GM12878 (cell line): ENCODE results near the gene PCDHGC4. TPM values are rescaled to one million over a fixed set of nuclear protein-coding genes. Genes with fewer than 3 reads are reported as not detected.

Experiments
- ATAC-seq: fragments of 200-7000 bp; cut with Tn5 transposase; 3 replicates; pipeline ENCODE4 v1.9.1; 2020; ENCODE audit warnings: mild to moderate bottlenecking, moderate library complexity
- BruUV-seq: library from RNA; stranded (reverse); fragments of 400-500 nt; replicated peaks from 2 replicates; lab custom pipeline; 2021; lab: Mats Ljungman, UMichigan
- CTCF ChIA-PET: fragments of 300-600 bp; sonication (Branson Sonifier 250); formaldehyde crosslinking; extraction: SDS; loops from one replicate; lab custom pipeline; 2021; ENCODE audit warnings: inconsistent platforms; lab: Yijun Ruan, JAX
- POLR2A ChIA-PET: fragments of 350-600 bp; formaldehyde crosslinking; extraction: SDS; loops from one replicate; lab custom pipeline; 2021; ENCODE audit warnings: inconsistent platforms; lab: Charles Lee
- RAD21 ChIA-PET: fragments of 300-600 bp; sonication (Branson Sonifier 250); formaldehyde crosslinking; loops from one replicate; lab custom pipeline; 2023; ENCODE audit warnings: antibody characterized with exemption; ENCODE audit not compliant: unreplicated experiment; lab: Charles Lee
- SMC1A ChIA-PET: fragments of 300-600 bp; sonication (Branson Sonifier 250); formaldehyde crosslinking; loops from one replicate; lab custom pipeline; 2023; ENCODE audit not compliant: unreplicated experiment, uncharacterized antibody; lab: Charles Lee
- DNase-seq: peaks from one replicate; pipeline ENCODE4 v3.0.0-alpha.2; 2011; ENCODE audit warnings: low read depth, low spot score
- FAIRE-seq: peaks from 3 replicates; lab custom pipeline; 2011; peaks lifted over from hg19 to GRCh38; lab: Jason Lieb, UNC
- H2AFZ ChIP-seq: 2 replicates; pipeline ENCODE4 v1.6.0; 2011; ENCODE audit warnings: low read depth, low read length, control low read depth; ENCODE audit not compliant: control insufficient read depth
- H3K27ac ChIP-seq: 2 replicates; pipeline ENCODE4 v1.5.1; 2011; ENCODE audit warnings: control low read depth; ENCODE audit not compliant: control insufficient read depth, insufficient read depth
- H3K27me3 ChIP-seq, 2 experiments: replicated peaks in 1 of 2; 2 replicates each; pipeline versions ENCODE4 v1.6.0 to v1.6.1; 2011; ENCODE audit warnings: low read length in 1 of 2; ENCODE audit not compliant: control insufficient read depth in 2 of 2, insufficient read depth in 2 of 2
- H3K36me3 ChIP-seq, 2 experiments: 2 replicates each; pipeline ENCODE4 v1.5.1; 2011; ENCODE audit warnings: low read length in 1 of 2; ENCODE audit not compliant: control insufficient read depth in 2 of 2, insufficient read depth in 2 of 2
- H3K4me1 ChIP-seq: 2 replicates; pipeline ENCODE4 v1.6.1; 2011; ENCODE audit warnings: mild to moderate bottlenecking, low read length, moderate library complexity, mixed read lengths; ENCODE audit not compliant: control insufficient read depth, insufficient read depth
- H3K4me2 ChIP-seq: 2 replicates; pipeline ENCODE4 v1.6.0; 2011; ENCODE audit warnings: control low read depth; ENCODE audit not compliant: control insufficient read depth, insufficient read depth
- H3K4me3 ChIP-seq: fragments of 200-600 bp; sonication (generic); 2 replicates; pipeline ENCODE4 v1.5.1; 2016
- H3K79me2 ChIP-seq: 2 replicates; pipeline ENCODE4 v1.6.0; 2011; ENCODE audit warnings: low read length; ENCODE audit not compliant: control insufficient read depth, insufficient read depth
- H3K9ac ChIP-seq: 2 replicates; pipeline ENCODE4 v1.8.0; 2011; ENCODE audit warnings: low read length, control low read depth, mixed read lengths; ENCODE audit not compliant: control insufficient read depth, insufficient read depth
- H3K9me3 ChIP-seq: replicated peaks from 3 replicates; pipeline ENCODE4 v1.5.1; 2011; ENCODE audit warnings: mild to moderate bottlenecking, low read length; ENCODE audit not compliant: control insufficient read depth, insufficient read depth
- H4K20me1 ChIP-seq: 2 replicates; pipeline ENCODE4 v1.6.0; 2011; ENCODE audit not compliant: control insufficient read depth, insufficient read depth
- CBX3 ChIP-seq: fragments of 200-600 bp; sonication (generic); IDR thresholded peaks from 2 replicates; pipeline ENCODE4 v1.6.1; 2016; ENCODE audit warnings: low read depth, borderline replicate concordance
- E2F8 ChIP-seq: fragments of 450-650 bp; IDR thresholded peaks from 2 replicates; pipeline ENCODE4 v1.6.1; 2018; ENCODE audit warnings: mild to moderate bottlenecking, low read depth, moderate library complexity; ENCODE audit not compliant: partially characterized antibody
- EGR1 ChIP-seq, 2 experiments: IDR thresholded peaks; 1 replicate in 1 of 2; 2 replicates in 1 of 2; pipeline ENCODE4 v1.6.1; 2011 to 2012; ENCODE audit warnings: low read depth in 2 of 2, low read length in 2 of 2, borderline replicate concordance in 1 of 2, mild to moderate bottlenecking in 1 of 2, moderate library complexity in 1 of 2
- HDGF ChIP-seq: fragments of 450-650 bp; IDR thresholded peaks from 2 replicates; pipeline ENCODE4 v1.6.1; 2016; ENCODE audit warnings: antibody characterized with exemption
- NFYB ChIP-seq: IDR thresholded peaks from 2 replicates; pipeline ENCODE4 v1.6.1; 2011; ENCODE audit warnings: low read depth, mild to moderate bottlenecking, low read length, improper control_type of control experiment, moderate library complexity; ENCODE audit not compliant: insufficient read depth
- REST ChIP-seq: IDR thresholded peaks from 2 replicates; pipeline ENCODE4 v1.6.1; 2012; ENCODE audit warnings: mild to moderate bottlenecking, low read depth, low read length
- SREBF2 ChIP-seq: IDR thresholded peaks from 2 replicates; pipeline ENCODE4 v1.6.1; 2012; ENCODE audit warnings: mild to moderate bottlenecking, low read length
- TBL1XR1 ChIP-seq: IDR thresholded peaks from 2 replicates; pipeline ENCODE4 v1.6.1; 2012; ENCODE audit warnings: low read depth, low read length, improper control_type of control experiment
- ZBED1 ChIP-seq: IDR thresholded peaks from 2 replicates; pipeline ENCODE4 v1.6.1; 2016; ENCODE audit warnings: borderline replicate concordance
- WGBS: methylation state at CpG from one replicate; pipeline ENCODE4 v1.1.6; 2016; ENCODE audit warnings: low lambda C conversion rate; ENCODE audit not compliant: insufficient replicate concordance, insufficient coverage; ENCODE audit errors: missing lambda C conversion rate; 5-methylcytosine and 5-hydroxymethylcytosine counted together
- in situ Hi-C: fragments of 300-500 bp; cut with MboI; formaldehyde crosslinking; loops from 9 replicates; pipeline ENCODE4 v1.14.3; 2018; ENCODE audit warnings: mixed read lengths
- intact Hi-C: fragments of 100-400 bp; cut with micrococcal nuclease; formaldehyde crosslinking; loops from one replicate; pipeline ENCODE4 v1.14.2; 2022; ENCODE audit not compliant: unreplicated experiment
- polyA plus RNA-seq, 11 experiments: library from polyadenylated mRNA; depleted of rRNA in 4 of 11; unstranded in 6 of 11; stranded (reverse) in 5 of 11; fragments of >200 nt; fragmentation: Nextera tagmentation in 4 of 11; fragmentation: Illumina TruSeq in 1 of 11; extraction: Ambion mirVana in 4 of 11; extraction: Trizol in 1 of 11; gene quantifications; 1 replicate in 1 of 11; 2 replicates in 10 of 11; pipeline versions ENCODE4 v1.2.1 to v1.2.3, GENCODE V29; 2011 to 2016; ENCODE audit warnings: inconsistent platforms in 2 of 11, missing spikeins in 2 of 11, low read depth in 1 of 11
- total RNA-seq, 4 experiments: library from RNA; depleted of rRNA in 3 of 4; stranded (reverse); fragments of >200 nt in 3 of 4; fragmentation: Illumina TruSeq in 1 of 4; extraction: Trizol in 1 of 4; gene quantifications; 2 replicates each; pipeline versions ENCODE4 v1.2.1 to v1.2.3, GENCODE V29; 2013 to 2021

Gene PCDHGC4
- total and polyA plus RNA-seq, 10 of the 15 experiments (the other 5 are each of a cell fraction or from before 2014, with no cell fraction given) = 0.04 to 1.2 (median 0.52) TPM

- Histone ChIP-seq H3K9me3 (no peaks in the 10 kb centered on the region), H2AFZ (no peak overlapping the region), H3K27me3 (no peaks in the 10 kb centered on the region), H3K36me3 (peaks cover 11 to 56% of the 10 kb centered on the region in 2 experiments), H3K4me2 (no peak overlapping the region), H3K9ac (no peak overlapping the region), H3K79me2 (no peaks in the 10 kb centered on the region), H3K4me1 (peaks cover 13% of the 10 kb centered on the region), H3K4me3 (no peak overlapping the region), H3K27ac (no peak overlapping the region), H4K20me1 (no peaks in the 10 kb centered on the region)
- ChIA-PET SMC1A (interaction anchor here (0.7 to 13.7 kb wide), 11 partner anchors 11 to 109 kb away, joined by 3 to 176 read pairs (median 4); partner anchors contain the start of genes PCDHGA10, PCDHGA11, PCDHGA12 and PCDHGC3), POLR2A (interaction anchor here (0.7 kb wide), 1 partner anchor 84 kb away, joined by 3 read pairs; no protein-coding TSS in a partner anchor), CTCF (interaction anchor here (1.1 to 11.2 kb wide), 16 partner anchors 8 to 153 kb away, joined by 3 to 194 read pairs (median 33); partner anchors contain the start of genes PCDHGA10, PCDHGA11, PCDHGA12 and PCDHGB3), RAD21 (interaction anchor here (1.2 to 6.2 kb wide), 4 partner anchors 12 to 101 kb away, joined by 7 to 77 read pairs (median 37); partner anchors contain the start of genes PCDHGA11 and PCDHGC3)
- TF ChIP-seq ZBED1 (no peak), EGR1 (IDR thresholded peaks at IDR 0.05; ENCODE audit: borderline replicate concordance in 1 of 2, low read depth in 2 of 2, low read length in 2 of 2) (no peak), CBX3 (no peak), NFYB (no peak)
- in situ Hi-C loops = no loop called here
- WGBS = no CpG with 5 or more reads among the region's 2 CpGs
- no TSS peak for BruUV-seq
- FAIRE-seq (no peak), DNase-seq (no peak), ATAC-seq (no peak)
- intact Hi-C loops = no loop called here
Measured at GRCh38 chr5:141522301-141522700, 37.5 kb downstream of the PCDHGC4 start.

- Histone ChIP-seq H2AFZ (no peak overlapping the region), H3K27me3 (no peaks in the 10 kb centered on the region), H4K20me1 (no peaks in the 10 kb centered on the region), H3K36me3 (peaks cover 11 to 48% of the 10 kb centered on the region in 2 experiments), H3K4me2 (no peak overlapping the region), H3K4me1 (peaks cover 19% of the 10 kb centered on the region), H3K9me3 (no peaks in the 10 kb centered on the region), H3K27ac (no peak overlapping the region), H3K9ac (no peak overlapping the region), H3K79me2 (no peaks in the 10 kb centered on the region), H3K4me3 (no peak overlapping the region)
- in situ Hi-C loops (no loop called here), intact Hi-C loops (loop anchor here (1.0 kb wide), 4 partner anchors 33 to 104 kb away; partner anchors contain the start of genes PCDHGA12 and PCDHGC3)
- no peak for FAIRE-seq
- POLR2A ChIA-PET = interaction anchor here (1.0 to 2.4 kb wide), 5 partner anchors 10 to 49 kb away, joined by 3 to 10 read pairs (median 3); no protein-coding TSS in a partner anchor
- no peak for ATAC-seq
- BruUV-seq = no TSS peak
- RAD21 ChIA-PET = interaction anchor here (1.1 to 6.2 kb wide), 11 partner anchors 13 to 154 kb away, joined by 3 to 77 read pairs (median 10); partner anchors contain the start of genes PCDHGA10, PCDHGA11, PCDHGA12 and PCDHGB3
- 97% methylated on average over 8 of the region's 8 CpGs for WGBS
- CTCF ChIA-PET = interaction anchor here (0.9 to 11.2 kb wide), 32 partner anchors 10 to 154 kb away, joined by 3 to 194 read pairs (median 8); partner anchors contain the start of genes PCDHGA10, PCDHGA11, PCDHGA12 and PCDHGA9
- SMC1A ChIA-PET = interaction anchor here (1.0 to 13.7 kb wide), 16 partner anchors 13 to 204 kb away, joined by 3 to 176 read pairs (median 6); partner anchors contain the start of genes PCDHGA10, PCDHGA11, PCDHGA12 and PCDHGB7
- no peak for DNase-seq
- no peak for TF ChIP-seq SREBF2
- no peak for TF ChIP-seq HDGF
- TF ChIP-seq TBL1XR1 = no peak
- no peak for TF ChIP-seq E2F8
- TF ChIP-seq REST = no peak
Measured at GRCh38 chr5:141523991-141524390, 39.2 kb downstream of the PCDHGC4 start.
